DOHH2 (cell line): ENCODE data around the gene HAUS3.

ENCODE experiments used
- H3F3A ChIP-seq: fragments of 200-600 bp; sonication (generic), shearing (Covaris generic); 2 replicates; pipeline ENCODE4 v1.6.0; 2016; ENCODE audit warnings: antibody characterized with exemption, mild to moderate bottlenecking; ENCODE audit not compliant: control insufficient read depth, insufficient read depth
- H3K27ac ChIP-seq: fragments of 200-600 bp; sonication (generic); 2 replicates; pipeline ENCODE4 v1.5.1; 2014; ENCODE audit warnings: low read depth, mild to moderate bottlenecking, low read length, moderate library complexity
- H3K27me3 ChIP-seq: fragments of 200-600 bp; sonication (generic); 2 replicates; pipeline ENCODE4 v1.6.1; 2014; ENCODE audit warnings: mild to moderate bottlenecking, low read length, mixed read lengths; ENCODE audit not compliant: control insufficient read depth
- H3K36me3 ChIP-seq: fragments of 200-600 bp; sonication (generic); 2 replicates; pipeline ENCODE4 v1.6.1; 2014; ENCODE audit warnings: mild to moderate bottlenecking, low read length, moderate library complexity, mixed read lengths; ENCODE audit not compliant: control insufficient read depth
- H3K4me1 ChIP-seq: fragments of 200-600 bp; sonication (generic); 2 replicates; pipeline ENCODE4 v1.6.1; 2014; ENCODE audit warnings: mild to moderate bottlenecking, low read length, mixed read lengths; ENCODE audit not compliant: control insufficient read depth
- H3K4me2 ChIP-seq: fragments of 200-600 bp; sonication (generic); 2 replicates; pipeline ENCODE4 v1.6.0; 2014; ENCODE audit warnings: mild to moderate bottlenecking, low read length, moderate library complexity
- H3K4me3 ChIP-seq: fragments of 200-600 bp; sonication (generic); 2 replicates; pipeline ENCODE4 v1.5.1; 2014; ENCODE audit warnings: mild to moderate bottlenecking, low read length, mixed read lengths
- H3K79me2 ChIP-seq: fragments of 200-600 bp; sonication (generic); 2 replicates; pipeline ENCODE4 v1.6.1; 2014; ENCODE audit warnings: mild to moderate bottlenecking, low read length, mixed read lengths; ENCODE audit not compliant: control insufficient read depth
- H3K9me2 ChIP-seq: fragments of 200-600 bp; sonication (generic); replicated peaks from 2 replicates; pipeline ENCODE4 v1.6.1; 2014; ENCODE audit warnings: mild to moderate bottlenecking, low read length, mixed read lengths; ENCODE audit not compliant: control insufficient read depth
- H3K9me3 ChIP-seq: fragments of 200-600 bp; sonication (generic); 2 replicates; pipeline ENCODE4 v1.6.1; 2014; ENCODE audit warnings: antibody characterized with exemption, low read length, mixed read lengths; ENCODE audit not compliant: control insufficient read depth, insufficient read depth
- H4K20me1 ChIP-seq: fragments of 200-600 bp; sonication (generic); 2 replicates; pipeline ENCODE4 v1.6.0; 2014; ENCODE audit warnings: low read depth, mild to moderate bottlenecking, antibody characterized with exemption, low read length, moderate library complexity; ENCODE audit not compliant: control insufficient read depth, insufficient read depth
- EZH2phosphoT487 ChIP-seq: fragments of 200-600 bp; sonication (generic); IDR thresholded peaks from 2 replicates; pipeline ENCODE4 v1.6.1; 2017; ENCODE audit warnings: borderline replicate concordance, mild to moderate bottlenecking, antibody characterized with exemption, low read length, moderate library complexity, mixed read lengths
- TF ChIP-seq, protein P1 (sequence below): fragments of 200-600 bp; sonication (generic); IDR thresholded peaks from one replicate; pipeline ENCODE4 v1.5.1; 2014; ENCODE audit warnings: antibody characterized with exemption, mild to moderate bottlenecking, low read depth, low read length; ENCODE audit not compliant: poor library complexity, severe bottlenecking

HAUS3 gene

DNA sequence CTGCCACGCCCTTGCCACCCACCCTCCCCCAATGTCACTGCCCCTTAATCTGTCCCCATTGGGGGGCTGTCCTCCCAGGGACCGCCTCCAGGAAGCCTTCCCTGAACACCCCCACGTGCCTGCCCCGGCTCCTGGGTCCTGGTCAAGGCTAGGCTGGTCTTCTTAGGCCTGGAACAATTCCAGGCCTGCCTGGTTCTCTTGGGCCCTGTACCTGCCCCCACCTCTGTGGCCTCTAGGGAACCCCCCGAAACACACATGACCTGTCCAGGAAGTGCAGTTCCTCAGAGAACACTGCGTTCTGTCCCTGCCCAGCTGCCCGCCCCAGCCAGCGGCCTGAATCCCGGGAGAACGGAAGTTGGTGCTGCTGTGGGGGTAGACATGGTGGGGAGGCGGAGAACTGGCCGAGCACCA, 14.9 kb upstream of the HAUS3 start:
- Histone ChIP-seq H4K20me1 (no peaks in the 10 kb centered on the region), H3K4me1 (peaks cover 7% of the 10 kb centered on the region), H3K79me2 (no peaks in the 10 kb centered on the region), H3K4me2 (no peak overlapping the region), H3F3A (no peaks in the 10 kb centered on the region), H3K27me3 (no peaks in the 10 kb centered on the region), H3K36me3 (no peaks in the 10 kb centered on the region), H3K4me3 (no peak overlapping the region), H3K9me2 (no peaks in the 10 kb centered on the region), H3K27ac (no peak overlapping the region), H3K9me3 (no peaks in the 10 kb centered on the region)
- TF ChIP-seq EZH2phosphoT487: no peak
- TF ChIP-seq, protein P1, sequence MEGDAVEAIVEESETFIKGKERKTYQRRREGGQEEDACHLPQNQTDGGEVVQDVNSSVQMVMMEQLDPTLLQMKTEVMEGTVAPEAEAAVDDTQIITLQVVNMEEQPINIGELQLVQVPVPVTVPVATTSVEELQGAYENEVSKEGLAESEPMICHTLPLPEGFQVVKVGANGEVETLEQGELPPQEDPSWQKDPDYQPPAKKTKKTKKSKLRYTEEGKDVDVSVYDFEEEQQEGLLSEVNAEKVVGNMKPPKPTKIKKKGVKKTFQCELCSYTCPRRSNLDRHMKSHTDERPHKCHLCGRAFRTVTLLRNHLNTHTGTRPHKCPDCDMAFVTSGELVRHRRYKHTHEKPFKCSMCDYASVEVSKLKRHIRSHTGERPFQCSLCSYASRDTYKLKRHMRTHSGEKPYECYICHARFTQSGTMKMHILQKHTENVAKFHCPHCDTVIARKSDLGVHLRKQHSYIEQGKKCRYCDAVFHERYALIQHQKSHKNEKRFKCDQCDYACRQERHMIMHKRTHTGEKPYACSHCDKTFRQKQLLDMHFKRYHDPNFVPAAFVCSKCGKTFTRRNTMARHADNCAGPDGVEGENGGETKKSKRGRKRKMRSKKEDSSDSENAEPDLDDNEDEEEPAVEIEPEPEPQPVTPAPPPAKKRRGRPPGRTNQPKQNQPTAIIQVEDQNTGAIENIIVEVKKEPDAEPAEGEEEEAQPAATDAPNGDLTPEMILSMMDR: no peak

DNA sequence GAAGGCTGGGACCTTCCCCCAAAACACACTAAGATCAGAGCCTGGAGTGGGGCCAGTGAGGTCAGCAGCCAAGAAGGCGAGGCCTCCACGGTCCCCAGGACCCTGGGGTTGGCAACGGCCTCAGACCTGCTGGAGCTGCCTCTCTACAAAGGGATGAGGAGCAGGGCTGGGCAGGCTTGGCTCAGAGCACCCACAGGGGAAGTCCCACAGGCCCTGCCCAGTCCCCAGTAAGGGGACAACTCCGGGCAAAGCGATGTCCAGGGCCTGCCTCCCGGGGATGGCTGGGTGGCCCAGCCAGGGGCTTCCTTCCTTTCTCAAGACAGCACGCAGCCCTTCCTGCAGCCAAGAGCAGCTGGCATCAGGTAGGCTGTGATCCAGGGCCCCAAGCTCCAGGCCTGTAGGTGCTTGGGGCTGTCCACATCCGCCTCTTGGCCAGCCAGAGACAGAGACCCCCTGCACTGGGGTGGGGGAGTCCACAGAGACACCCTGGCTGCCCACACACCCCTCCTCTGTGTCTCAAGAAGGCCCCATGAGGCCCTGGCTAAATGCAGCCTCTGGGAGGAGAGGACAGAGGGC, 14.3 kb upstream of the HAUS3 start:
- no peaks in the 10 kb centered on the region for H3K27me3 ChIP-seq
- peaks cover 7% of the 10 kb centered on the region for H3K4me1 ChIP-seq
- no peak overlapping the region for H3K27ac ChIP-seq
- no peaks in the 10 kb centered on the region for H3K9me2 ChIP-seq
- H3K4me2 ChIP-seq: no peak overlapping the region
- H3K79me2 ChIP-seq: no peaks in the 10 kb centered on the region
- H3K36me3 ChIP-seq: no peaks in the 10 kb centered on the region
- H3K9me3 ChIP-seq: no peaks in the 10 kb centered on the region
- H3F3A ChIP-seq: no peaks in the 10 kb centered on the region
- TF ChIP-seq, protein P1: no peak
- no peak for TF ChIP-seq EZH2phosphoT487
- no peak overlapping the region for H3K4me3 ChIP-seq
- no peaks in the 10 kb centered on the region for H4K20me1 ChIP-seq

DNA sequence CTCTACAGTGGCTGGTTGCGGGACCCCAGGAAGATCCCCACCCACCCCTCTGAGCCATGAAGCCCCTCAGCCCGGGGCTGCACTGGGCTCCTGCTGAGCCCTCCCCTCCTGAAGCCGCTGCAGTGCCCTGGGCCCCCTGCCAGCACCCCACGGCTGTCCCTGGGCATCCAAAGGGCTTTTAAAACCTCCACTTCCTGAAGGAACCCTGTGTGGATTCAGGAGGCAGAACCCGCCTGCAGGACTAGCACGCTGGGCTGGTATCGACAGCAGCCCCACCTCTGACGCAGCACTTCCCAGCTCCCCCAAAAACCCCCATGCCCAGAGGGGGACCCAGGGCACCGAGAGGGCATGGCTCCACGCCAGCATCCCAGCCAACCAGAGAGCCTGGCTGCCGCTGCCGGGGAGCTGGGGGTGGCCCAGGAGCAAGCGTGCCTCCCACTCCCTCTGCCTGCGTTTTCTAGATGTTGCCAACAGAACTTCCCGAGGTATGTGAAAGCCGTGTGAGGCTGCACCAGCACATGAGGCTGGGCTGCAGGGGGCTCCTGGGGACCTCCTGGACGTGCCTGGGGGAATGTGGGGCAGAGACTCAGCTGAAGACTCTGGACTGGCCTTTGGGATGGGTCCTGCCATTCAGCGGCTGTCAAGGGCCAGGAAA, 13.7 kb upstream of the HAUS3 start:
- no peak overlapping the region for H3K4me3 ChIP-seq
- H3K79me2 ChIP-seq: no peaks in the 10 kb centered on the region
- no peaks in the 10 kb centered on the region for H4K20me1 ChIP-seq
- H3K9me2 ChIP-seq: no peaks in the 10 kb centered on the region
- no peaks in the 10 kb centered on the region for H3K9me3 ChIP-seq
- no peaks in the 10 kb centered on the region for H3K36me3 ChIP-seq
- TF ChIP-seq, protein P1: no peak
- no peak for TF ChIP-seq EZH2phosphoT487
- peaks cover 2% of the 10 kb centered on the region for H3K4me1 ChIP-seq
- no peaks in the 10 kb centered on the region for H3K27me3 ChIP-seq
- no peak overlapping the region for H3K4me2 ChIP-seq
- H3F3A ChIP-seq: no peaks in the 10 kb centered on the region
- H3K27ac ChIP-seq: no peak overlapping the region
